GM18511 (cell line): Measurements from ENCODE around the gene MRGPRD.

Experiments
- ATAC-seq: cut with Tn5 transposase; IDR thresholded peaks from one replicate; pipeline ENCODE4 v1.9.1; 2021; ENCODE audit warnings: mild to moderate bottlenecking, moderate library complexity; ENCODE audit not compliant: unreplicated experiment

The MRGPRD gene

DNA sequence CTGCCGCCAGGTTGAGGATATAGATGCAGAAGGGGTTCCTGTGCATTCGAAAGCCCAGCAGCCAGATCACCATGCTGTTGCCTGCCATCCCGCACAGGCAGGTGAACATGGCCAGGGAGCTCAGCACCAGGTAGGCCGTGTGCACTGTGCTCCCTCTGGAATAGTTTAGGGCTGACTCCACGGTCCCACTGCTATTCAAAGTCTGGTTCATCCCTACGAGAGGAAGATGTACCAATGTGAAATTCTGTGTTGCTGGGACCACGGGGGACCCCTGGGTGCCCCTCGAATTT, at the start of gene MRGPRD:
Gene MRGPRD (minus strand): TSS at position 211 of the 290 bp plus-strand sequence. CDS start 0 bp downstream, at position 211.
- ATAC-seq: no peak

DNA sequence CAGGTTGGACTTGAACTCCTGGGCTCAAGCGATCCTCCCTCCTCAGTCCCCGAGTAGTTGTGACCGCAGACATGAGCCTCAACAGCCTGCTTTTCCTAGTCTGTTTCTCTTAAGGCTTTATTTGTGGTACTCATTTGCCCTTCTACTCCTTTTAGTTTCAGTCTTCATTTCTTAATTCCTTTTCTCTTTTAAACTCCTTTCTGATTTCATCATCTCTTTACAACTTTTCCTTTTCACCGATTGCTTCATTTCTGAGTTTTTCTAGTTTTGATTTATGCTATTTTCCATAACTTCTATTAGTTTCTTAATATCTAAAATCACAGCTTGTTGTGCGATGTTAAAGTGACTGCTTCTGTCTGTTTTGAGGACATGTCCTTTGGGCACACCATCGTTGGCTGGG, 49.5 kb upstream of the MRGPRD start:
- ATAC-seq: no peak

- no peak for ATAC-seq
Measured at GRCh38 chr11:69027704-69028372, 47.1 kb upstream of the MRGPRD start.

DNA sequence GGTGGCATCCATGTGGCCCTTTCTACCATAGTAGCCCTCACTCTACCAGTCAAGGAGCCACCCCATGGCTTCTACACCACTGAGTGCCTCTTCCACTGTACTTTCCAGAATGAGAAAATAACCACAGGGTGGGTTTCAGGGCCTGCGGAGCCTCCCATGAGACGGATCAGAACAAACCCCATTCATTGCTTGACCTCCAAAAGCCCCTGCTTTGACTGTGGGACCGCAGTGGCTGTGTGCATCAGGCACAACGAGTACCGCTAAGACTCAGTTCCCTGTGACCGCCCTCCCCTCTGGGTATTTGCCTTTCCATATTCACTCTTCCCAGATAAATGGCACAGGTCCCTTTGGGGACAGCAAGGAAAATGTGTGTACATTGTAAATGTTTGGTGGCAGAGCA, 43.7 kb upstream of the MRGPRD start:
- no peak for ATAC-seq

- no peak for ATAC-seq
Measured at GRCh38 chr11:69022260-69022659, 41.5 kb upstream of the MRGPRD start.

DNA sequence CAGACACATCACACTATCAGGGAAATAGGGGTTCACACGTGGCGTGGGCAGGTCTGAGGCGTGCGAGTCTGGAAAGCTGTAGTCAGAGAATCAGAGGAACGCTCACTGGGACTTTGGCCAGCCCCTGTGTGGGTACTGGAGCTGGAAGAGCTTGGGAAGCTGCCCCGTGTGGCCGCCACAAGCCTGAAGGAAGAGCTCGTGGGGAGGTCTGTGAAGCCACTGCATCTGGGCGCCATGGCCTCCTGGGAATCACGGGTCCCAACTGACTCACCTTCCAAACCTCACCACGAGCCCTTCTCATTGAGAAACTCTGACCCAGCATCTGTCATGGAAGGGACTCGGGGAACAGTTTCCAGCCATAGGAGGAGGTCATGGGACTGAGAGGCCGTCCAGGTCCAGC, 38.1 kb upstream of the MRGPRD start:
- no peak for ATAC-seq

DNA sequence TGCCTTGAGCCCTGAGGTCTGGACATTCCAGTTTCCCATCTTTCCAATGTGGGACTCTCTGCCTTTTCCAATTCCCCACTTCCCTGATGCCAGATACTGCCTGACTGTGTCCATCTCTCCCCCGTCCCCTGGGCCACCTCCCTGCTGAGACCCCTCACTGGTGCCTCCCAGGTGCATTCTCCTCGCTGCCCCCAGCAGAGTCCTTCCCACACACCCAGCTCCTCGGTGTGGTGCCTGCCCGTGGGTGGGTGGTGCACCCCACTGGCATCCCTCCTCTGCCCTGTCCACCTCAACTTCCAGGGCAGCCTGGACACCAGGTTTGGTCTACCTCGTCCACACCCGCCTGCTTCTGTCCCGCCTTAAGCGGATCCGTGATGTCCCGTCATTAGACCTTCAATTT, 37.2 kb upstream of the MRGPRD start:
- no peak for ATAC-seq

DNA sequence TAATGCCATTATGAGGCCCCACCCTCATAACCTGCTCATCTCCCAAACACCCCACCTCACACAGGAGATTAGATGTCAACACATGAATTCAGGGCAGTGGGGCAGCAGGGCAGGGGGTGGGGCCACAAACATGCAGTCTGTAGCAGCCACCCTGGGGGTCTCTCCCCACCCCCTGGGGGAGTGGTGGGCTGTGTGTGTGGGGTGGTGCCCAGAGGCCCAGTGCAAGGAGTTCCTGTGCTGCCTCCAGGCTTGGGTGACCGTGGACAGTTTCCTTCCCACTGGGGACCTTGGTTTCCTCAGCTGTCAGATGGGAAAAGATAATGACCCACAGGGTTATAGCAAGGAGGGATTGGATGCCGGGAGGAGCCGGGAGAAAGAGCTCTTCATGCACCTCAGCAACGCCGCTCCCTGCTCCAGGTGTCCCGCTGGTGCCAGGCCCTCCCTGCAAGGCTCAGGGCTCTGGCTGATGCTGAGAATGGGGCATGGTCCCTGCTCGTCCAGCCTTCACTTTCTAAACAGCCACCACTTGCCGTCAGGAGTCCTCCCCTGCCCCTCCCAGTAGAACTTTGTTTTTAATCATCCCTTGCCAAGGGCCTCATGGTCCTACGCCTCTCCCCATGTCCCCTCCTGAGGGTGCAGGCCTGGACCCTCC, 34.2 kb upstream of the MRGPRD start:
- no peak for ATAC-seq

DNA sequence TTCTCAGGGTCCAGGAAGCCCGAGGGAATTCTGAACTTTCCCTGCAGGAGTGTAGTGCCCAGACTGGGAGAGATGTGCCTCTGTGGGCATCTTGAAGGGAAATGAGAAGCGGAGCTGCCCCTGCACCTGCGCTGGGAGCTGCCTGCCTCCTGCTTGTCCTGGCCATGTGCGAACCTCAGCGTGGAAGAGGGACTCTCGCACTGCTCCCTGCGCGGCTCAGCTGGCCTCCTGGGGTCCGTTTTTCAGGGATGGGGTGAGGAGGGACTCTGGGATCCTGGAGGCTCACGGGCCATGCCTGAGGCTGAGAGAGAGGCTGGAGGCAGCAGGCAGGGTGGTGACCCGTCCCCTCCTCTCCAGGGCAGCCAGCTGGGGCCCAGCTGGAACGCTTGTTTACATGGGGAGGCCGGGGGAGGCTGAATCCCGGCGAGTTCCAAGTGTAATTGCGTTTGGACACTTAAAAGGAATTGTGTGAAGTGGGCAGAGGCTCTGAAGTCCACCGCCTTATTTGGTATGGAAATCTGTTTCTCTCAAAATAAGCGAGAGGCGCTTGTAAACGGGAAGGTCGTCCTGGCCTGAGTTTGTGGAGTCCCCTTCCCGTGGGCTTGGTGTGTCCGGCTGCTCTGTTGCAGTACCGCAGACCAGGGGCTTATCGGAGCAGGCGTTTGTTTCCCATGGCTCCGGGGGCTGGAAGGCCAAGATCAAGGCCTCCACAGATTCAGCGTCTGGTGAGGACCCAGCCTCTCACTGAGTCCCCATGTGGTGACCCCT, 33.5 kb upstream of the MRGPRD start:
- ATAC-seq: no peak

DNA sequence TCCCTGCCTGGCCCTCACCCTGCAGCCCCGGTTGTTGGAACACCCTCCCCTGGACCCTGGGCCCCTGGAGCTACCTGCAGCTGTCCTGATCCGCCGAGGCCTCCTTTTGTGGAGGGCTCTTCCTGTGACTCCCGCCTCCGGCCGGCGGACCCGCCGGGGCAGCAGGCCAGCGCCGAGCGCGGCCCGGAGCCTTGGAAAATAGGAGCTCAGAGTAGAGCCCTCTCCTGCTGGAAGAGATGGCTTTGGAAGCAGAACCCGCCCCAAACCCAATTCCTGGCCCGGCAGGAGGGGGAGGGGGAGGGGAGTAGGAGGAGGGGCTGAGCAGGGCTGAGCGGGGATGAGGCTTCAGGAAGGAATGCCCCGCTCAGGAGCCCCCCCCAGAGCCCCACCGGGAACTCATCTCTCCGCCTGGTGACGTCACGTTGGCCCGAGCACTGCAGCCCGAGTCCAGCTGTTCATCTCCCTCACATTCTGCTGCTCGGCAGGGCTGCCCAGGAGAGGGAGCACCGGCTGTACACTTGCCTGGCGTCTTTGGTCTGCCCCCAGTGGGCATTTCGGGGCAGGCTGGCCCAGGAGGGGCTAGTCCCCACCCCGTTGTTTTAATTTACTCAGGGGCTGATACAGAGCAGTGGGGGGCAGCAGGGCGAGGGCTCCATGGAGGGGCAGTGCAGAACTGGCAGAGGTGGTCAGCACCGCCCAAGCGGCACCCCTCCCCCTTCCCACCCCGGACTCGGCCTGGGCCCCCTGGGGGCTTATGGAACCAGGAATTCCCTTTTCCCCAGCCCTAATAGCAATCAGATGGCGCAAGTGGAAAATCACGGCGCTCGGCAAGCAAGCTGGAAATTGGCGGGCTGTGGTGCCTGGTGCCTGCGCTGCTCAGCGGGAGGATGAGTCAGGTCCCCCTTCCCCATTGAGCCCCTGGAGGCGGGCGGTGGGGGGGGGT, 32.5 kb upstream of the MRGPRD start, which contains the start of gene MRGPRF:
Gene MRGPRF (minus strand): TSS at position 238 of the 943 bp plus-strand sequence. CDS start 3,345 bp downstream, outside the sequence.
- ATAC-seq: no peak

- ATAC-seq: no peak
Measured at GRCh38 chr11:69012092-69013008, 31.6 kb upstream of the MRGPRD start.

- ATAC-seq: no peak
Measured at GRCh38 chr11:69011624-69012091, 30.9 kb upstream of the MRGPRD start.

DNA sequence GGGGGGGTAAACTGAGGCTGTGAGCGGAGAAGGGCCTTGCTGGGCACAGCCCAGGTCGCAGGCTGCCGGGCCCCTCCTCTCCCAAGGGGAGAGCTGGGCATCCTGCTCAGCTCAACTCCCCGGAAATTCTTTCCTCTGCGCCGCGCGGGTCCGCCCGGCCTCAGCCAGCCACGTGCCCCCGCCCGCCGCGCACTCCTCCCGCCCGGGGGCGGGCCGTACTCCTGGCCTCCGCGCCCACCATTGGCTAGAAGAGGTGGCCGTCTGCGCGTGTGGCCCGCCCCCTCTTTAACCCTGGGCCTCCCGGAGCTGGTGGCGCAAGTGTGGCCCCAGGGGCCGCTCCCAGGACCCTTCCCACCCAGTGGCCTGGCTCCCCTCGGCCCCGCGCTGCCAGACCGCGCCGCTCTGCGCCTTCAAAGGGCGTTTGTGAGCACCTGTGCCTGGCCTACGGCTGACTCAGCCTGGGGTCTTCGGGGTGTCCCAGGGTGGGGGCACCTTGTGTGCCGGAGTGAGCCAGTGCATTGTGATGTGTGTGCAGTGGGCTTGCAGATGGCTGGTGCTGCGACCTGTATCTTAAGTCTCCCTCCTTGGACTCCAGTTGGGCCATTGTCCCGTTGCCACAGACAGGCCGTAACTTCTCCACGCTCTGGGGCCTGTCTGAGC, 30.3 kb upstream of the MRGPRD start:
- no peak for ATAC-seq

DNA sequence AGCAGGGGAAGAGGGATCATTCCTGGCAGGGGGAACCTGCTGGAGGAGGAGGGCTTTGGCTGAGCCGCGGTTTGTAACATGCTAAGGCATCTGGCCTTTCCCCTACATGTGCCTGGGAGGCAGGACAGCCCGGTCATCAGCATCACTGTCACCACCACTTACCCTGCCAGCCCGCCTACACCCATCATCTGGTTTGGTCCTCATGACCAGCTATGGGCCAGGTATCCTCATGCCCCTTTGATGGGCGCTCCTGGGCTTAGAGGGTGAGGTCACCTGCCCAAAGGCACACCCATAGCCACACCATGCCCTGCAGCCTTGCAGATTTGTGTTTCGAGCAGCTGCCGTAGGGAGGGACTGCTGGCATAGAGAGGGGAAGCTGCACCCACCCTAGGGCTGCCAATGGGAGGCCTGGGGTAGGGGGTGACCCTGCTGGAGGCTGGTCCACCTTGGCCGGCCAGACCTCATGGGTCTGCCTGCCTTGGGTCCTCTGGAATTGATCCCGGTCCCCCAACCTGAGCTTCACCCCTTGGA, 29.6 kb upstream of the MRGPRD start:
- no peak for ATAC-seq

DNA sequence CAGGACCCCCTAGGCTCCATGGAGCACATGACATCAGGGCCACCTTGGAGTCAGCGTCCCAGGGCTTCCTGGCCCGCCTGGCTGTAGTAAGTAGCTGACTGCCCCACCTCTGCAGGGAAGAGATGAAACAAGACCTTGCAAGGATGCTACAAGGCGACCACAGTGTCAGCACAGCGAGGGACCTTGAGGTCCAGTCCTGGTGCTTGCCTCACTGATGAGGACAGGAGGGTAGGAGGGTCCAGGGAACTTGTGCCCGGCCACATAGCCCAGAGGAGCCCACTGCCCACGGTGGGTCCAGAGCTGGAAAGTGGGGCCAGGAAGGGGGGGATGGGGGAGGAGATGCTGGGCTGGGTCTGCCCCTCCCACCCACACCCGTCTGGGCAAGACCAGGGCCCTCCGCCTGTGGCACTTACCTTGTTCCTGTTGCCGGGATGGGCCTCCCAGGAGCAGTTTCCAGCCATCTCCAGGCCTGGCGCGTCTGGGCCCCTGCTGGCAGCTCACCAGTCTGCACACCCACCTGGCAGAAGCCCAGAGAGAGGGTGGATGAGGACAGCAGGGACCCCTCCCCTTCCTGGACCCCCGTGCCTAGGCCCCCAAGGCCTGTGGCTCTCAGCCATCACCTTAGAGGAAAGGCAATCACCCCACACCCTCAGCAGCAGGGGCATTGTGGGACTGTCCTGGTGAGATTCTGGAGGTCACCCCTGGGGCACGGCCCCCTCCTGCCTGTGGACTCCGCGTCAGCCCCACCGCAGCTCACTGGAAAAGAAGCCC, 28.8 kb upstream of the MRGPRD start:
- no peak for ATAC-seq

DNA sequence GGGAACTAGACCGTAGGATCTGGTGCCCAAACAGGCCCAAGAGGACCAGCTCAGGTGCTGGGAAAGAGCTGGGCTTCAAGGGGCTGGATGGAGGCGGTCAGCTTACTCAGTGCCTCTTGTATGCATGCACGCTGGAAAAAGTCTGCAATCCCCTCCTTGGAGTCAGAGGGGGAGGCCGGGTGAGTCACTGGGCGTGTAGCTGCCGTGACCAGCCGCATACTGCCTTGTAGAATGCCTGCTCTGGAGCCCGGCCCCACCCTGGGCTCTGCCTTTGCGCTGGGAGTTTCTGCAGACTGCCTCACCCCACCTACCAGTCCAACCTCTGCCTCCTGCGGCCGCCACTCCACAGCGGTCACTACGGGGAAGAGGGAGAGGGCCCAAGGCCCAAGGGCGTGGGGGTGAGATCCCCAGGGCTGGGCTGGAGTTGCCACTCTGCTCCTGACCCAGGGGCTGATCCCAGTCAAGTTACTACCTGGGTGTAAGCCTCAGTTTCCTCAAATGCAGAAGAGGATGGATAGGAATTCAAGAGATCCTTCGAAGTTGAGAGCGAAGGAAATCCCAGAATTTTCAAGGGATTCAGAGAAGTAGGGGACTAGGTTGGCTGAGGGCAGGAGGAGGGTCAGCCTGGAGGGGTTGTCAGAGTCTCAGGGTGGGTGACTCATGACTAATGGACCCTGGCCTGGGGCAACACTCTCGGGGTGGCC, 28.1 kb upstream of the MRGPRD start:
- no peak for ATAC-seq

DNA sequence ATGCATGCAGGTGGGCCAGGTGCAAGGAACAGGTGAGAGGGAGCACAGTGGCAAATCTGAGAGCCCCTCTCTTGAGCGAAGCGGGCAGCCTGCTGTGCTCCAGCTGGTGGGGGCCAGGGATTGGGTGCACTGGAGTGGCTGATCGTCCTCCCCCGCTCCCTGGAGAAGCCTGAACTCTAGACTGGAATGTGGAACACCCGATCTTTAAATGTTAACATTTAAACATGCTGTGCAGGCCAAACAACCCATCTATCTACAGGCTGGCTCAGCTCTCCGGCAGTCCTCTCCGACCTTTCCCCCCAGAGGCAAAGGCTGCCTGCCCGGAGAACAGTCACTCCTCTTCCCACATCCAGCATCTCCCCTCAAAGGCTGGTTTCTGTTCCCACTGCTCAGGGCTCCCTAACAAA, 27.2 kb upstream of the MRGPRD start:
- ATAC-seq: no peak

- no peak for ATAC-seq
Measured at GRCh38 chr11:69006816-69007215, 26.0 kb upstream of the MRGPRD start.
